MM.1S (cell line): ENCODE measurements around the gene SRSF6.
A peak's percentile ranks its signal among the peaks of the same experiment; 100 is the strongest.

Source experiments
- DNase-seq: peaks from one replicate; pipeline ENCODE4 v3.0.0-alpha.2; 2015
- H2AFZ ChIP-seq: fragments of 300-600 bp; sonication (generic); 2 replicates; pipeline ENCODE4 v1.6.0; 2016; ENCODE audit warnings: antibody characterized with exemption, low read length
- H3F3A ChIP-seq: fragments of 300-600 bp; sonication (generic); 2 replicates; pipeline ENCODE4 v1.6.1; 2016; ENCODE audit warnings: mild to moderate bottlenecking, antibody characterized with exemption, low read length, moderate library complexity, mixed read lengths; ENCODE audit not compliant: insufficient read depth
- H3K27ac ChIP-seq: fragments of 300-600 bp; sonication (generic); 2 replicates; pipeline ENCODE4 v1.5.1; 2016; ENCODE audit warnings: mild to moderate bottlenecking, low read length
- H3K27me3 ChIP-seq: fragments of 300-600 bp; sonication (generic); replicated peaks from 2 replicates; pipeline ENCODE4 v1.6.0; 2016; ENCODE audit warnings: low read length; ENCODE audit not compliant: insufficient read depth
- H3K36me3 ChIP-seq: fragments of 300-600 bp; sonication (generic); replicated peaks from 2 replicates; pipeline ENCODE4 v1.6.1; 2016; ENCODE audit warnings: mild to moderate bottlenecking, low read length, mixed read lengths; ENCODE audit not compliant: insufficient read depth
- H3K4me1 ChIP-seq: fragments of 300-600 bp; sonication (generic); 2 replicates; pipeline ENCODE4 v1.6.1; 2016; ENCODE audit warnings: low read length, mixed read lengths
- H3K4me2 ChIP-seq: fragments of 300-600 bp; sonication (generic); 2 replicates; pipeline ENCODE4 v1.6.0; 2016; ENCODE audit warnings: low read depth, low read length
- H3K4me3 ChIP-seq: fragments of 300-600 bp; sonication (generic); 2 replicates; pipeline ENCODE4 v1.5.1; 2016; ENCODE audit warnings: low read length, mixed read lengths
- H3K79me2 ChIP-seq: fragments of 300-600 bp; sonication (generic); 2 replicates; pipeline ENCODE4 v1.6.1; 2016; ENCODE audit warnings: mixed run types, low read length, mixed read lengths
- H3K9ac ChIP-seq: fragments of 300-600 bp; sonication (generic); 2 replicates; pipeline ENCODE4 v1.6.1; 2016; ENCODE audit warnings: low read length, mixed read lengths
- H3K9me2 ChIP-seq: fragments of 300-600 bp; sonication (generic); replicated peaks from 2 replicates; pipeline ENCODE4 v1.6.1; 2016; ENCODE audit warnings: mild to moderate bottlenecking, low read length, mixed read lengths; ENCODE audit not compliant: insufficient read depth
- H3K9me3 ChIP-seq: fragments of 300-600 bp; sonication (generic); replicated peaks from 2 replicates; pipeline ENCODE4 v1.6.1; 2016; ENCODE audit warnings: mild to moderate bottlenecking, low read length, mixed read lengths; ENCODE audit not compliant: insufficient read depth
- H4K20me1 ChIP-seq: fragments of 300-600 bp; sonication (generic); 2 replicates; pipeline ENCODE4 v1.6.1; 2016; ENCODE audit warnings: mild to moderate bottlenecking, low read length, moderate library complexity, mixed read lengths; ENCODE audit not compliant: insufficient read depth
- CTCF ChIP-seq: fragments of 300-600 bp; sonication (generic); IDR thresholded peaks from 2 replicates; pipeline ENCODE4 v1.5.1; 2016; ENCODE audit warnings: antibody characterized with exemption, low read length, mixed read lengths
- EZH2 ChIP-seq: fragments of 300-600 bp; sonication (generic); optimal IDR thresholded peaks from 2 replicates; pipeline ENCODE3; 2017; ENCODE audit warnings: low read depth, mild to moderate bottlenecking, antibody characterized with exemption, low read length, mixed read lengths
- EZH2phosphoT487 ChIP-seq: fragments of 300-600 bp; sonication (generic); IDR thresholded peaks from 2 replicates; pipeline ENCODE4 v1.6.1; 2018; ENCODE audit warnings: antibody characterized with exemption, low read length

Gene SRSF6

GRCh38 chr20:43508604-43509040 is 50.9 kb downstream of the SRSF6 start:
- H2AFZ ChIP-seq, result 0 out of 2 replicates have a peak overlapping the region, but pooled peaks have one; percentile 45

GRCh38 chr20:43511879-43512278 is 54.2 kb downstream of the SRSF6 start:
- Histone ChIP-seq H3F3A (no peaks in the 10 kb centered on the region), H3K9me3 (no peaks in the 10 kb centered on the region), H3K9me2 (no peaks in the 10 kb centered on the region), H3K27ac (no peak overlapping the region), H3K79me2 (no peaks in the 10 kb centered on the region), H3K4me1 (no peaks in the 10 kb centered on the region), H3K36me3 (no peaks in the 10 kb centered on the region), H2AFZ (no peak overlapping the region), H3K4me2 (no peak overlapping the region), H3K27me3 (no peaks in the 10 kb centered on the region), H4K20me1 (no peaks in the 10 kb centered on the region), H3K4me3 (no peak overlapping the region), H3K9ac (no peak overlapping the region)
- no peak for DNase-seq
- TF ChIP-seq EZH2phosphoT487, result no peak
- TF ChIP-seq EZH2, result no peak
- no peak for TF ChIP-seq CTCF

More at GRCh38 chr20:43508604-43509040, 50.9 kb downstream of the SRSF6 start:
- Histone ChIP-seq H3K27ac (no peak overlapping the region), H3F3A (no peaks in the 10 kb centered on the region), H3K9me3 (no peaks in the 10 kb centered on the region), H3K4me3 (no peak overlapping the region), H3K79me2 (no peaks in the 10 kb centered on the region), H3K9ac (no peak overlapping the region), H3K27me3 (0 out of 2 replicates have a peak, but pooled peaks cover 4% of the 10 kb centered on the region), H4K20me1 (no peaks in the 10 kb centered on the region), H3K4me2 (0 out of 2 replicates have a peak overlapping the region, but pooled peaks have one; percentile 70), H3K4me1 (no peaks in the 10 kb centered on the region), H3K9me2 (no peaks in the 10 kb centered on the region), H3K36me3 (no peaks in the 10 kb centered on the region)
- no peak for DNase-seq
- no peak for TF ChIP-seq EZH2
- TF ChIP-seq EZH2phosphoT487, result no peak
- TF ChIP-seq CTCF, result no peak

GRCh38 chr20:43513372-43513930 is 55.8 kb downstream of the SRSF6 start:
- Histone ChIP-seq H3K9me3 (no peaks in the 10 kb centered on the region), H3K36me3 (no peaks in the 10 kb centered on the region), H3K9me2 (no peaks in the 10 kb centered on the region), H2AFZ (peak overlapping the region; percentile 74), H4K20me1 (no peaks in the 10 kb centered on the region), H3K4me3 (peak overlapping the region; percentile 62), H3K4me2 (peak overlapping the region; percentile 64), H3K9ac (peak overlapping the region; percentile 49; the same call in 1 of the 2 replicates), H3K27ac (no peak overlapping the region), H3K4me1 (no peaks in the 10 kb centered on the region), H3F3A (no peaks in the 10 kb centered on the region), H3K27me3 (no peaks in the 10 kb centered on the region), H3K79me2 (no peaks in the 10 kb centered on the region)
- no peak for DNase-seq
- no peak for TF ChIP-seq EZH2phosphoT487
- TF ChIP-seq EZH2, result no peak
- no peak for TF ChIP-seq CTCF
